Heart left ventricle (tissue), 13 donors: ENCODE measurements around the gene APOLD1.

Experiments
- POLR2A ChIP-seq, 2 donors: fragments of 450-650 bp; IDR thresholded peaks; one replicate each; pipeline ENCODE4 v1.6.1; 2017; ENCODE audit warnings: antibody characterized with exemption in 2 of 2, mild to moderate bottlenecking in 2 of 2, moderate library complexity in 2 of 2
- TF ChIP-seq, protein P1 (sequence below), 12 donors: fragments of 200-600 bp; sonication (generic) in 4 of 12; IDR thresholded peaks; one replicate each; pipeline versions ENCODE4 v1.5.0 to v1.8.0; 2018 to 2022; ENCODE audit warnings: antibody characterized with exemption in 12 of 12, mild to moderate bottlenecking in 5 of 12
- donor health status: ischemic (EF 13 %, LVEDD 7.1; RV severe dilation, severe dysfunction).
- donor health status: DM: no; HTN: yes; CAD: no.
- donor health status: DM: no; HTN: no; CAD: no.
- donor health status: ischemic (EF 25% LVEDD 6.9; RV normal size, moderate dysfunction).
- donor health status: ischemic (EF 25% LVEDD 5.7; RV mildly dilated, moderate dysfunction).
- donor health status: ischemic (EF 35%, LVEDD 5.7; RV mildly dilated, moderate dysfunction).
- donor health status: nonischemic (EF 11% LVEDD 7.7; RV severe dilation, severe dysfunction).
- donor health status: DM: yes; HTN: yes; CAD: no.
- donor health status: PGD.
- donor health status: ischemic (EF 29% LVEDD 5.4; RV normal size, mild dysfunction).
- donor health status: nonischemic (EF 23%, LVEDD 6.1; RV moderate dilation, normal function).

DNA sequence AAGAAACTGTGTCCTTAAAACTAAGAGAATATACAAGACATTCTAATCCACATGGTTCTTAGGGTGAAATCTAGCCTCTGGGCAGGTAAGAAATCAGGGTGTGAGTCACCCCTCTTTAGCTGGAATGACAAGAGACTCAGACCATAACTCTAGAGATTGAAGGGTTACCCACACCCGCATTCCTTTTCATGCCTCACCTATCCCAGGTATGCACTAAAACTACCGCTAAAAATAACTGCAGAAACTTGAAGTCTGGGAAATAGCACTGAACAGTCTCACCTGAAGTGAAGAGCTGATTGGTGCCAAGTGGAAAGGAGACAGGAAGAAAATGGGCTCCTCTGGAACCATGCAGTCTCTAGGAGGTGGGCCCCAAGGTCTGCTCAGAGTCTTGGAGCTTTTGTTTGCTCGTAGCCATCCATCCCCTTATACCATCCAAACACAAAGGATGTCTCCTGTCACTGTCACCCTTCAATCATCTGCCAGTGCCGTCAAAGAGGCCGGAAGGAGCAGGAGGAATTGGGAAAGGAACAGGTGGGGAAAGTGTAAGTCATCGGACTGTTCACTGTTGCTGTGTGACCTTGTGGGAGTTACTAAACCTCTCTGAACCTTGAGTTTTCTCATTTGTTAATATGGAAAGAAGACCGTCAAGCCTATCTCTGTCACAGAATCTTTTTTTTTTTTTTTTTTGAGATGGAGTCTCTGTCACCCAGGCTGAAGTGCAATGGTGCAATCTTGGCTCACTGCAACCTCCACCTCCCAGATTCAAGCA is 50.1 kb downstream of the APOLD1 start:
- TF ChIP-seq, protein P1, sequence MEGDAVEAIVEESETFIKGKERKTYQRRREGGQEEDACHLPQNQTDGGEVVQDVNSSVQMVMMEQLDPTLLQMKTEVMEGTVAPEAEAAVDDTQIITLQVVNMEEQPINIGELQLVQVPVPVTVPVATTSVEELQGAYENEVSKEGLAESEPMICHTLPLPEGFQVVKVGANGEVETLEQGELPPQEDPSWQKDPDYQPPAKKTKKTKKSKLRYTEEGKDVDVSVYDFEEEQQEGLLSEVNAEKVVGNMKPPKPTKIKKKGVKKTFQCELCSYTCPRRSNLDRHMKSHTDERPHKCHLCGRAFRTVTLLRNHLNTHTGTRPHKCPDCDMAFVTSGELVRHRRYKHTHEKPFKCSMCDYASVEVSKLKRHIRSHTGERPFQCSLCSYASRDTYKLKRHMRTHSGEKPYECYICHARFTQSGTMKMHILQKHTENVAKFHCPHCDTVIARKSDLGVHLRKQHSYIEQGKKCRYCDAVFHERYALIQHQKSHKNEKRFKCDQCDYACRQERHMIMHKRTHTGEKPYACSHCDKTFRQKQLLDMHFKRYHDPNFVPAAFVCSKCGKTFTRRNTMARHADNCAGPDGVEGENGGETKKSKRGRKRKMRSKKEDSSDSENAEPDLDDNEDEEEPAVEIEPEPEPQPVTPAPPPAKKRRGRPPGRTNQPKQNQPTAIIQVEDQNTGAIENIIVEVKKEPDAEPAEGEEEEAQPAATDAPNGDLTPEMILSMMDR (IDR thresholded peaks at IDR 0.05), result no peak
- TF ChIP-seq POLR2A (IDR thresholded peaks at IDR 0.05), result no peak
